Dermis lymphatic vessel endothelial cell (primary cell): ENCODE measurements around the gene ZC4H2. TPM values are rescaled to one million over a fixed set of nuclear protein-coding genes. Genes with fewer than 3 reads are reported as not detected.

Experiments
- total RNA-seq: library from RNA; depleted of rRNA; stranded (reverse); fragments of >200 nt; gene quantifications from 2 replicates; pipeline ENCODE4 v1.2.1, GENCODE V29; 2014

Gene ZC4H2
- 2.8 and 3.4 TPM in 2 replicates for total RNA-seq

GRCh38 chrX:64975989-64976672, at the start of gene ZC4H2:
TSS of gene ZC4H2 (minus strand) at chrX:64976450. CDS start at chrX:64976377, 73 bp downstream.

Other genes starting within 250 kb of the ZC4H2 start
- not detected in 2 replicates for gene ZC3H12B, start 58.4 kb upstream of the ZC4H2 start, total RNA-seq